GM19328 (cell line): ENCODE data around the gene UNG.
"Not testable (repeated sequence)": the region's sequence is repeated elsewhere in the genome, so short reads cannot be mapped to it uniquely, and the experiment has no call there.

ENCODE experiments used
- ATAC-seq: cut with Tn5 transposase; IDR thresholded peaks from one replicate; pipeline ENCODE4 v1.9.1; 2021; ENCODE audit warnings: mild to moderate bottlenecking, moderate library complexity; ENCODE audit not compliant: unreplicated experiment

UNG gene

DNA sequence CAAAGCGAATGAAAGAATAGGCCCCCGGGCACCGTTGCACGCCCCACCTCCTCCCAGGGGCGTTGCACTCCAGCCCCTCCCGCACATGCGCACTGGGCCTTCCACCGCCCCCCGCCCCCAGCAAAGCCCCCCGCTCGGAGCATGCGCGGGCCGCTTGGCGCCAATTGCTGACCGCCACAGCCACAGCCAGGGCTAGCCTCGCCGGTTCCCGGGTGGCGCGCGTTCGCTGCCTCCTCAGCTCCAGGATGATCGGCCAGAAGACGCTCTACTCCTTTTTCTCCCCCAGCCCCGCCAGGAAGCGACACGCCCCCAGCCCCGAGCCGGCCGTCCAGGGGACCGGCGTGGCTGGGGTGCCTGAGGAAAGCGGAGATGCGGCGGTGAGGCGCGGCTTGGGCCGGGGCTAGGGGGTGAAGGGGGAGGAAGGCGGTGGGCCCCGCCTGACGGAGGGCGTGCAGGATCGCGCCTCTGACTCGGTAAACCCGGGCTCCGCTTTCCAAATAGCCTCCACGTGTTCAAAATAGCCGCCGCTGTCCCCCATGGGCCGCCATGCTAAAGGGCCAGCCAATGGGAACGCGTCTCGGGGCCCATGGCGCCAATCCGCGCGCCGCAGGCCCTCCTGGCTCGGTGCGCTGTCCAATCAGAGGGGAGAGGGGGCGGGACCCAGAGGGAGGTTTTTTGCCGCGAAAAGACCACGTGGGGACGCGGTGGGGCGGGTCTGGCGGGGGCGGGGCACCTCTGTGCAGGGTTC, at the start of gene UNG:
Gene UNG, plus strand, starts transcription at position 163 of the 748 bp plus-strand sequence. Its CDS starts 83 bp downstream, at position 246.
- peak; percentile 88 for ATAC-seq

DNA sequence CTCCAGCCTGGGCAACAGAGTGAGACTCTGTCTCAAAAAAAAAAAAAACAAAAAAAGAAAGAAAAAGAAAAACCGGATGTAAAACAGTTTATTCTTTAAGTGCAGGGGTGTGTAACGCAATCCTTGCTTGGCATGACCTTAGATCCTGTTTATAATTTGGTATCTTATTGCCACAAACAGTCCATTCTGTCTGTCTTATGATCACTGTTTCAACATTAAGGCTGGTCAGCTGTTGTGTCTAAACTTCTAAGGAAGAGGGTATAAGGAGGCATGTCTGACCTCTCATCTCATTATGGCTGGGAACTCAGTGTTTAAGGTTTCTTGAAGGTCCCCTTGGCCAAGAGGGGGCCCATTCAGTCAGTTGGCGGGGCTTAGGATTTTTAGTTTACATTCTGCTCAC, 48.7 kb upstream of the UNG start:
- not testable (repeated sequence) for ATAC-seq

DNA sequence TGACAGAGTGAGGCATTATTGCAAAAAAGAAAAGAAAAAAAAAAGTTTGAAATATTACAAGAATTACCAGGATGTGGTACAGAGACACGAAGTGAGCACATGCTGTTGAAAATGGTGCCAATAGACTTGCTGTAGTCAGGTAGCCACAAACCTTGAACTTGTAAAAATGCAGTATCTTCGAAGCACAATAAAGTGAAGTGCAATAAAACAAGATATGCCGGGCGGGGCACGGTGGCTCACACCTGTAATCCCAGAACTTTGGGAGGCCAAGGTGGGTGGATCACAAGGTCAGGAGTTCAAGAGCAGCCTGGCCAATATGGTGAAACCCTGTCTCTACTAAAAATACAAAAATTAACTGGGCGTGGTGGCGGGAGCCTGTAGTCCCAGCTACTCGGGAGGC, 47.6 kb upstream of the UNG start:
- not testable (repeated sequence) for ATAC-seq

- no peak for ATAC-seq
Measured at GRCh38 chr12:109052097-109052413, 45.3 kb upstream of the UNG start.

GRCh38 chr12:109052414-109053323, 44.7 kb upstream of the UNG start, which contains the start of gene USP30:
Gene USP30 (plus strand): TSS chr12:109052576. CDS start chr12:109052679, 103 bp downstream.
- peak; percentile 60 for ATAC-seq

DNA sequence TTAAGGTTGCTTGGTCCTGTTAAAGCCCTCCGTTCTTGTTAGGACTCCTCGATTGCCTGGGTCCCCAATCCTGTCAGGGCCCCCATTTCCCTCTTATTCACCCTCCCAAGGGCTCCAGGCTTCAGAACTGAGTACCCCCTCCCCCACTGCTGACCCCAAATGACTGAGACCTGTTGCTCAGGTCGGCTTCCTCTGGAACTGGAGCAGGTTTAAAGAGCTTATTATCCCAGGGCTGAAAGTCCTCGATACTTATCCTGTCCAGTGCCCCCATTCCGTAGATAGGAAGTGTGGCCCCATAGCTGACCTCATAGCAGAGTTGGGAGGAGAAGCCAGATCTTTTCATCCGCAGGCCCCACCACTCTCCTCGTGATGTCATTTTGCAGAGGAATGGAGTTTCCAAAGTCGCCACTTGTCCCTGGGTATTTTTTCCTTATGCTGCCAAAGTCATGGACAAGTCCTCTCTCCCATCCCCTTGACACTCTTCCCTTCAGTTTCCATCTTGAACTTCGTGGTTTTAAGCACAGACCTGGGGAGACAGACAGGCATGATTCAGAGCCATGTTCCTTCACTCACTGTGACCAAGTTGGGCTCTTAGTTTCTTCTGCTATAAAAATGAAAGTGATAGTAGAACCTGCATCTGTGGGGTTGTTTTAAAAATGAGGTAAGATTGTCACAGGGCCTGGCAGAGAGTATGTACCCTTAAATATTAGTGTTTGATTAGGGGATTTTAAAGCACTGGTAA, 43.8 kb upstream of the UNG start:
- ATAC-seq: no peak

- ATAC-seq: not testable (repeated sequence)
Measured at GRCh38 chr12:109054124-109054513, 43.3 kb upstream of the UNG start.

DNA sequence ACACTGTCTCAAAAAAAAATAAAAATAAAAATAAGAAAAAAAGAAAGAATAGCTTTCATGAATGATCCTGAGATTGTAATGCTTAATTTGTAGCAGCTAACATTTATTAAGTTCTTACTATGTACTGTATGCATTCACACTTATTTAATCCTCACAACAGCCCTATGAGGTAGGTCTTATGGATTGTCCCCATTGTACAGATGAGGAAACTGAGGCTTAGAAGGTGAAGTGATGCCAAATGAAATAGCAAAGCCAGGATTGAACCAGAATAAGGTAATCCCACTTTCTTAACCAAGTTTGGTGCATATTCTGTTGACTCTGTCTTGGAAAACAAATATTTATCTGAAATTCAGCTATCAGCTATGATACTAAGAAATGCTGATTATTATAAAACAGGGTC, 42.9 kb upstream of the UNG start:
- no peak for ATAC-seq

GRCh38 chr12:109056891-109057290, 40.5 kb upstream of the UNG start:
- no peak for ATAC-seq

DNA sequence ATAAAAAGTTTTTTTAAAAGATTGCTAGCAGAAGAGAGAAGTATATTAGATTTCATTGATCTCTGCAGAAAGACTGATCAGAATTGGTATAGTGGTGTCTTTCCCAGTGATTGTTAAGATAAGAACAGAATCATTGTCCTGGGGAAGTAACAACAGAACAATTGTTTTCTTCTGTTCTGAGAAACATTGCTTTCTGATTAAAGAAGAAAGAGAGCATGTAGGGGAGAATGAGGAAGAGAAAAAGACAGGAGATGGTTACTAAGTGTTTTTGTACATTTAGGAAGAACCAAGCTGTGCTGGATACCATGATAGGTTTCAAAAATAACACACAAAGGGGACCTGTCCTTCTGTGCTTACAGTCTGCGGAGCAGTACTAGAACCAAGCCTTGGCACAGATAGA, 40.0 kb upstream of the UNG start:
- no peak for ATAC-seq

DNA sequence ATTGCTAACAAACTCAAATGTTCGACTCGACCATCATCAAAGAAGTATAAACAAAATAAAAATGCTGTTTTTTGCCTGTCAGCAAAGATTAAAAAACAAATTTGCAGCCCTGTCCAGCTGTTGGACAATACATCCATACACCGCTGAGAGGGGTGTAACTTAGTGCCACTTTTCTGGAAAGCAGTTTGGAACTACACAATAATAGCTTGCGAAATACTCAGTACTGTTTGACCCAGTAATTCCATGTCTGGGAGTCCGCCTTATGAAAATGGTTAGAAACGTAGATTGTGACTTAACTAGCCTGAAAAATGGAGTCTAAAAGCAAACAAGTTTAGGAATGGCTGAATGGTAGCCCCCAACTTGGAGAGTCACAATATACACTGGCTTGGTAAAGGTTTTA, 38.6 kb upstream of the UNG start:
- no peak for ATAC-seq

DNA sequence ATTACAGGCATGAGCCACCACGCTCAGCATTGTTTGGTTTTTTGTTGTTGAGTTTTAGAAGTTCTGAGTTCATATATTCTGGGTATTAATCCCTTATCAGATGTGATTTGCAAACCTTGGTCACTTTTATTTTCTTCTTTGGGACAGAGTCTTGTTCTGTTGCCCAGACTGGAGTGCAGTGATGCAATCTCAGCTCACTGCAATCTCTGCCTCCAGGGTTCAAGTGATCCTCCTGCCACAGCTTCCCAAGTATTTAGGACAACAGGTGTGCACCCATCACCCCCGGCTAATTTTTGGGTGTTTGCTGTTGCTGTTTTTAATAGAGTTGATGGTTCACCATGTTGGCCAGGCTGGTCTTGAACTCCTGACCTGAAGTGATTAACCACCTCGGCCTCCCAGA, 33.3 kb upstream of the UNG start:
- no peak for ATAC-seq

DNA sequence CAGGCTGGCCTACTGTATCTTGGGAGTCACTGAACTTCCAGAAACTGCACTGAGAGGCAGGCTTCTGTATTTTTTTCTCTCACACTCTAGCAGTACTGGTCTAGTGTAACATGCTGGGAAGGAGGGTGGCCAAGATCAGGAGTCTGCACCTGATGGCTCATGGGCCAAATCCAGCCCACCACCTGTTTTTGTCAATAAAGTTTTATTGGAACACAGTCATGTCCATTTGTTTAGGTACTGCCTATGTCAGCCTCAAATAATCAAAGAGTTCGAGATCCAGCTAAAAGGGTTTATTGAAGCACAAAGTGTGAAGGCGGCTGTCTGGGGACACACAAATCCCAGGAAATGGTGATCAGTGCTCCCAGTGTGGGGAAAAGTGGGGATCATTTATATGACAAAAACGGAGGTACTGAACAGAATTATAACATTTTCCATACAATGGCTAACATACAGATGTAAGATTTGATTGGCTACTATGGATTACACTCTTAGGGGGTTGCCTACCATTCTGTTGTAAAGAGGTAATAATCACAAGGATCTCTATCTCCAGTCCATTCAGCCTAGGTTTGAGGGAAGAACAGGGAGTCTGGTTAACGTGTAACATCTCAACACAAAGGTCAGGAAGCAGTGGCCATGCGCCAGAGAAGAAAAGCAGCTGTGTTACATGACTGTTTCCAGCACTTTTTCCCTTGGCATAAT, 32.1 kb upstream of the UNG start:
- ATAC-seq: no peak

- ATAC-seq: no peak
Measured at GRCh38 chr12:109065853-109066193, 31.6 kb upstream of the UNG start.

- ATAC-seq: no peak
Measured at GRCh38 chr12:109069307-109070271, 27.8 kb upstream of the UNG start.

GRCh38 chr12:109074866-109075265, 22.5 kb upstream of the UNG start:
- ATAC-seq: no peak

DNA sequence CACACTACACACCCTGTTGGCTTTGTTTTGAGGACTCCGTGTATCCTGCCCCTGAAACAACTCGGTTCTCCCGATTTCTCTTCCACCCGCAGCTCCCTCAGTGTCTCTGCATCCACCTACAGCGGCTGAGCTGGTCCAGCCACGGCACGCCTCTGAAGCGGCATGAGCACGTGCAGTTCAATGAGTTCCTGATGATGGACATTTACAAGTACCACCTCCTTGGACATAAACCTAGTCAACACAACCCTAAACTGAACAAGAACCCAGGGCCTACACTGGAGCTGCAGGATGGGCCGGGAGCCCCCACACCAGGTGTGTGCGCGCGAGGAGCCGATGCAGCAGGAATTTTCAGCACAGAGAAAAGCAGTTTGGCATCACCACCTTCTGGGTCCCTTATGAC, 14.6 kb upstream of the UNG start:
- no peak for ATAC-seq

GRCh38 chr12:109084425-109084824, 13.0 kb upstream of the UNG start:
- no peak for ATAC-seq

GRCh38 chr12:109085590-109085989, 11.8 kb upstream of the UNG start:
- no peak for ATAC-seq

DNA sequence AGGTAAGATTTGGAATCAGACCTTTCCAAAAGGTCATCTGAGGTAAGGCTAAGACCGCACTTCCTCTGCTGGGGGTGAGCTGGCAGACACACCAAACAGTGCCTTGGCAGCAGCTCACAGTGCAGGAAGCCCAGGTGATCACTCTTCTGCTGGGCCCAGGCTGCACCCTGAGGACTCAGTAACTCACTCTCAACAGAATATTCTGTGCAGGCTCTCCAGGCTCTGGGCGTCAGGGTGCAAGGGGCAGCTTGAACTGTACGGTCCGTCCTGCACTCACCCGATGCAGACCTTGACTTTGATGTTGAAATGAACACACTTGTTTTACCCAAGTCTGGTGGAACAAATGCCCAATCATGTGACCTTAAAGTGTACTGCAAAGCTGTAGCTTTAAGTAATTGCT, 10.1 kb upstream of the UNG start:
- ATAC-seq: no peak
